ENCODE results near the gene RLF. TPM values are rescaled to one million over a fixed set of nuclear protein-coding genes. Genes with fewer than 3 reads are reported as not detected.

The RLF gene
- total and polyA plus RNA-seq, 9 of the 15 experiments (the other 6 are each of a cell fraction or from before 2014, with no cell fraction given): 3.6 to 35.0 (median 21.2) TPM

DNA sequence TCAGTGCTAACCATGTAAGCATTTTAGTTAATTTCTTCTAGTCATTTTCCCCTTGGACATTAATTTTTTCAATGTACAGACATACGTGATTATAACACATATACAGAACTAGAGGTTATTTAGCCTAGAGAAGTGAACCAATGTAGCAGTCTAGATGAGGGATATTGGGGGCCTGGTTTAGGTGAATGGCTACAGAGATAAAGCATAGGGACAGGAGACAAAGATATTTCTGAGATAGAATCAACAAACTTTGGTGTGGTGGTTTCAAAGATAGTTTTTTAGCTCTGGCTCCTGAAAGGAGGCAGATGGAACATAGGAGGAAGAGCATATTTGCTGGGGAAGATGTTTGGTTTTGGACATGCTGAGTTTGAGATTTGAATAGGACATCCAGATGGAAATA lies 23.0 kb downstream of the RLF start (continued):
- TF ChIP-seq SETDB1 (IDR thresholded peaks at IDR 0.05; ENCODE audit: low read length) (no peak), CHD4 (IDR thresholded peaks at IDR 0.05; ENCODE audit: insufficient read depth, insufficient replicate concordance, low read depth, low read length, poor library complexity, severe bottlenecking) (no peak), GATAD2B (IDR thresholded peaks at IDR 0.05; ENCODE audit: borderline replicate concordance) (0 out of 2 replicates have a peak, but pooled peaks have one; percentile 33), ZEB2 (IDR thresholded peaks at IDR 0.05) (peak; percentile 43; the same call in 1 of the 2 replicates), CREB1 (IDR thresholded peaks at IDR 0.05) (no peak), CREB1 (CRISPR knock-in tag; IDR thresholded peaks at IDR 0.05) (no peak), NFXL1 (CRISPR knock-in tag; IDR thresholded peaks at IDR 0.05) (no peak), ARNT (IDR thresholded peaks at IDR 0.05) (no peak), TSC22D4 (tag; IDR thresholded peaks at IDR 0.05) (no peak)
- TF ChIP-seq, protein P1, sequence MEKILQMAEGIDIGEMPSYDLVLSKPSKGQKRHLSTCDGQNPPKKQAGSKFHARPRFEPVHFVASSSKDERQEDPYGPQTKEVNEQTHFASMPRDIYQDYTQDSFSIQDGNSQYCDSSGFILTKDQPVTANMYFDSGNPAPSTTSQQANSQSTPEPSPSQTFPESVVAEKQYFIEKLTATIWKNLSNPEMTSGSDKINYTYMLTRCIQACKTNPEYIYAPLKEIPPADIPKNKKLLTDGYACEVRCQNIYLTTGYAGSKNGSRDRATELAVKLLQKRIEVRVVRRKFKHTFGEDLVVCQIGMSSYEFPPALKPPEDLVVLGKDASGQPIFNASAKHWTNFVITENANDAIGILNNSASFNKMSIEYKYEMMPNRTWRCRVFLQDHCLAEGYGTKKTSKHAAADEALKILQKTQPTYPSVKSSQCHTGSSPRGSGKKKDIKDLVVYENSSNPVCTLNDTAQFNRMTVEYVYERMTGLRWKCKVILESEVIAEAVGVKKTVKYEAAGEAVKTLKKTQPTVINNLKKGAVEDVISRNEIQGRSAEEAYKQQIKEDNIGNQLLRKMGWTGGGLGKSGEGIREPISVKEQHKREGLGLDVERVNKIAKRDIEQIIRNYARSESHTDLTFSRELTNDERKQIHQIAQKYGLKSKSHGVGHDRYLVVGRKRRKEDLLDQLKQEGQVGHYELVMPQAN (IDR thresholded peaks at IDR 0.05; ENCODE audit: borderline replicate concordance): no peak
- TF ChIP-seq, protein P2, sequence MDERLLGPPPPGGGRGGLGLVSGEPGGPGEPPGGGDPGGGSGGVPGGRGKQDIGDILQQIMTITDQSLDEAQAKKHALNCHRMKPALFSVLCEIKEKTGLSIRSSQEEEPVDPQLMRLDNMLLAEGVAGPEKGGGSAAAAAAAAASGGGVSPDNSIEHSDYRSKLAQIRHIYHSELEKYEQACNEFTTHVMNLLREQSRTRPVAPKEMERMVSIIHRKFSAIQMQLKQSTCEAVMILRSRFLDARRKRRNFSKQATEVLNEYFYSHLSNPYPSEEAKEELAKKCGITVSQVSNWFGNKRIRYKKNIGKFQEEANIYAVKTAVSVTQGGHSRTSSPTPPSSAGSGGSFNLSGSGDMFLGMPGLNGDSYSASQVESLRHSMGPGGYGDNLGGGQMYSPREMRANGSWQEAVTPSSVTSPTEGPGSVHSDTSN (CRISPR knock-in tag; IDR thresholded peaks at IDR 0.05; ENCODE audit: low read depth): no peak
- TF ChIP-seq, protein P2 (tag; conservative IDR thresholded peaks at IDR 0.05; ENCODE audit: low read depth): no peak
- TF ChIP-seq, protein P3, sequence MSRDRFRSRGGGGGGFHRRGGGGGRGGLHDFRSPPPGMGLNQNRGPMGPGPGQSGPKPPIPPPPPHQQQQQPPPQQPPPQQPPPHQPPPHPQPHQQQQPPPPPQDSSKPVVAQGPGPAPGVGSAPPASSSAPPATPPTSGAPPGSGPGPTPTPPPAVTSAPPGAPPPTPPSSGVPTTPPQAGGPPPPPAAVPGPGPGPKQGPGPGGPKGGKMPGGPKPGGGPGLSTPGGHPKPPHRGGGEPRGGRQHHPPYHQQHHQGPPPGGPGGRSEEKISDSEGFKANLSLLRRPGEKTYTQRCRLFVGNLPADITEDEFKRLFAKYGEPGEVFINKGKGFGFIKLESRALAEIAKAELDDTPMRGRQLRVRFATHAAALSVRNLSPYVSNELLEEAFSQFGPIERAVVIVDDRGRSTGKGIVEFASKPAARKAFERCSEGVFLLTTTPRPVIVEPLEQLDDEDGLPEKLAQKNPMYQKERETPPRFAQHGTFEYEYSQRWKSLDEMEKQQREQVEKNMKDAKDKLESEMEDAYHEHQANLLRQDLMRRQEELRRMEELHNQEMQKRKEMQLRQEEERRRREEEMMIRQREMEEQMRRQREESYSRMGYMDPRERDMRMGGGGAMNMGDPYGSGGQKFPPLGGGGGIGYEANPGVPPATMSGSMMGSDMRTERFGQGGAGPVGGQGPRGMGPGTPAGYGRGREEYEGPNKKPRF (IDR thresholded peaks at IDR 0.05; ENCODE audit: low read depth, low read length): no peak
- TF ChIP-seq, protein P4, sequence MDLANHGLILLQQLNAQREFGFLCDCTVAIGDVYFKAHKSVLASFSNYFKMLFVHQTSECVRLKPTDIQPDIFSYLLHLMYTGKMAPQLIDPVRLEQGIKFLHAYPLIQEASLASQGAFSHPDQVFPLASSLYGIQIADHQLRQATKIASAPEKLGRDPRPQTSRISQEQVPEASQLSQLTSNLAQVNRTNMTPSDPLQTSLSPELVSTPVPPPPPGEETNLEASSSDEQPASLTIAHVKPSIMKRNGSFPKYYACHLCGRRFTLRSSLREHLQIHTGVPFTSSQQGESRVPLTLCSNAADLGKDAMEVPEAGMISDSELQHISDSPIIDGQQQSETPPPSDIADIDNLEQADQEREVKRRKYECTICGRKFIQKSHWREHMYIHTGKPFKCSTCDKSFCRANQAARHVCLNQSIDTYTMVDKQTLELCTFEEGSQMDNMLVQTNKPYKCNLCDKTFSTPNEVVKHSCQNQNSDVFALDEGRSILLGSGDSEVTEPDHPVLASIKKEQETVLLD (IDR thresholded peaks at IDR 0.05): 0 out of 2 replicates have a peak, but pooled peaks have one; percentile 40
- TF ChIP-seq, protein P5, sequence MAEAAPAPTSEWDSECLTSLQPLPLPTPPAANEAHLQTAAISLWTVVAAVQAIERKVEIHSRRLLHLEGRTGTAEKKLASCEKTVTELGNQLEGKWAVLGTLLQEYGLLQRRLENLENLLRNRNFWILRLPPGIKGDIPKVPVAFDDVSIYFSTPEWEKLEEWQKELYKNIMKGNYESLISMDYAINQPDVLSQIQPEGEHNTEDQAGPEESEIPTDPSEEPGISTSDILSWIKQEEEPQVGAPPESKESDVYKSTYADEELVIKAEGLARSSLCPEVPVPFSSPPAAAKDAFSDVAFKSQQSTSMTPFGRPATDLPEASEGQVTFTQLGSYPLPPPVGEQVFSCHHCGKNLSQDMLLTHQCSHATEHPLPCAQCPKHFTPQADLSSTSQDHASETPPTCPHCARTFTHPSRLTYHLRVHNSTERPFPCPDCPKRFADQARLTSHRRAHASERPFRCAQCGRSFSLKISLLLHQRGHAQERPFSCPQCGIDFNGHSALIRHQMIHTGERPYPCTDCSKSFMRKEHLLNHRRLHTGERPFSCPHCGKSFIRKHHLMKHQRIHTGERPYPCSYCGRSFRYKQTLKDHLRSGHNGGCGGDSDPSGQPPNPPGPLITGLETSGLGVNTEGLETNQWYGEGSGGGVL (CRISPR knock-in tag; IDR thresholded peaks at IDR 0.05): no peak
